ENCODE data around the gene MIDN. TPM values are rescaled to one million over a fixed set of nuclear protein-coding genes. Genes with fewer than 3 reads are reported as not detected.

MIDN gene
- total and polyA plus RNA-seq, 7 donors = 29.2 to 331 (median 147) TPM

DNA sequence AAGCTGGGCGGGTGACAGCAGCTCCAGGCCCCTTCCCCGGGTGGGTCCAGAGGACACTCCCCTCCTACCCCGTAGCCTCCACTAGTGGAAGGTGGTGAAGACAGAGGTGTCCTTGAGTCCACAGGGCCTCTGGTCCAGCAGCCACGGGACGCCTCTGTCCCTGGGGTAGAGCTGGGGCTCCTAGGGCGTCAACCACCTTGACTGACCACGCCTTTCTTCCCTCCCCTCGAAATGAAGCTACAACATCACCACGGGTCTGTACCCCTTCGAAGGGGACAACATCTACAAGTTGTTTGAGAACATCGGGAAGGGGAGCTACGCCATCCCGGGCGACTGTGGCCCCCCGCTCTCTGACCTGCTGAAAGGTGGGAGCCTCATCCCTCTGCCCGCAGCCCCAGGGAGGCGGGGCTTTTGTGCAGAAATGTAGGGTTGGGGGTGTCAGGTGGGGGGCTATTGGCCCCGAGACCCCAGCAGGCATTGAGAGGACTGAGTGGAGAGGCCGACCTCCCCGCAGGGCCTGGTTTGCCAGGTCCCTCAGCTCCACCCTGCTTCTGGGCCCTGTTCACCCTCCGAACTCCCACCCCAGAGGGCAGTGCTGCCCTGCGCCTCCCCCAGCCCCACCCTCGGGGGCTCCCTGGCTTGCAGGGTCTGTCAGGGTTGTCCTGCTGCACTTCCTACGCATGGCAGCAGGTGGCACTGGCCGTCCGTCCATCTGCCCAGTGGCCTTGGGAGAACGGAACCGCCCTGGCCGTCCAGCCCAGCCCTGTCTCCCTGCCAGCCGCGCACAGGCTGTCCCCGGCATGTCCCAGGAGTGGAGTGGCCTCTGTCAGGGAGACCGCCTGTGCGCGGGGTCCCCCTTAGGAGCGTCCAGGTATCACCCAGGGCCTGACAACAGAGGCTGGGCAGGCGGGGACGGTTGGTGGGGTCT is 27.1 kb upstream of the MIDN start:
- peak; percentile 84 for TF ChIP-seq CTCF (IDR thresholded peaks at IDR 0.05)
- peaks cover 0 to 55% of the 10 kb centered on the region in 2 donors for H3K36me3 ChIP-seq (ENCODE audit: insufficient read depth in 1 of 2, low read depth in 1 of 2)
- ATAC-seq (peak; percentile 68 to 80 (median 73)), DNase-seq (peak; percentile 81 to 94)
- H3K9me3 ChIP-seq = no peaks in the 10 kb centered on the region
- H3K4me3 ChIP-seq = no peak overlapping the region
- intact Hi-C loops (cut with DNase I) = loop anchor here (1.0 to 2.0 kb wide), 2 partner anchors 18 to 19 kb away; partner anchors contain the start of gene CBARP (in 1 of the 2)
- 54 to 56% (median 56%) methylated on average over 33 to 38 of the region's 38 CpGs for WGBS, 3 donors
- H3K4me1 ChIP-seq = peaks cover 65% of the 10 kb centered on the region
- peak overlapping the region; percentile 99 for H3K27ac ChIP-seq
- no peaks in the 10 kb centered on the region for H3K27me3 ChIP-seq (ENCODE audit: insufficient read depth in 3 of 3, low read length in 2 of 3)

- Histone ChIP-seq H3K9me3 (no peaks in the 10 kb centered on the region), H3K27me3 (ENCODE audit: insufficient read depth in 3 of 3, low read length in 2 of 3) (no peaks in the 10 kb centered on the region), H3K4me1 (peaks cover 61% of the 10 kb centered on the region), H3K36me3 (ENCODE audit: insufficient read depth in 1 of 2, low read depth in 1 of 2) (peaks cover 0 to 61% of the 10 kb centered on the region in 2 donors), H3K27ac (peak overlapping the region; percentile 99), H3K4me3 (no peak overlapping the region)
- no peak for DNase-seq
- intact Hi-C loops (cut with DNase I) = loop anchor here (1.0 to 2.0 kb wide), 2 partner anchors 17 to 18 kb away; partner anchors contain the start of gene CBARP (in 1 of the 2)
- TF ChIP-seq CTCF (IDR thresholded peaks at IDR 0.05) = no peak
- WGBS, 3 donors = 44 to 71% (median 71%) methylated on average over 21 to 22 of the region's 22 CpGs
- ATAC-seq = no peak
These were observed 26.5 kb upstream of the MIDN start for GRCh38 chr19:1221904-1222255.

DNA sequence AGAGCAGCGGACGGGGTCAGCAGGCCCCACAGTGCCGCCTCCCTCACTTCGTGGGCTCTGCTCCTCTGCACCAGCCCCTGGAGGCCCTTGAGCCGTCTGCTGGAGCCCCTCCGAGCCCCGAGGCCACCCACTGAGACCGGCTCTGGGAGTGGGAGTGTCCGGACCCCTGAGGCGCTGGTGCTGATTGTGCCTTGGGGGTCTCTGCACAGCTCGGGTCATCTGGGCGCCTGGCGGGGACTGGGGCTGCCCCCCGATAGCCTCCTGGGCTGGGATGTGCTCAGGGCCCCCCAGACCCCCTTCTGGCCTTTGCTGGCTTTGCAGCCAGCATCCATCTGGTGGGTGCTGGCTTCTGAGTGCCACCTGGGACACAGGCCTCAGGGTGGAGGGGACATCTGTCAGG is 26.0 kb upstream of the MIDN start:
- ATAC-seq (no peak), DNase-seq (no peak)
- no peaks in the 10 kb centered on the region for H3K9me3 ChIP-seq
- H3K4me3 ChIP-seq = no peak overlapping the region
- intact Hi-C loops (cut with DNase I) = no loop called here
- peaks cover 55% of the 10 kb centered on the region for H3K4me1 ChIP-seq
- 73 to 88% (median 79%) methylated on average over 12 to 14 of the region's 14 CpGs for WGBS, 3 donors
- peaks cover 0 to 66% of the 10 kb centered on the region in 2 donors for H3K36me3 ChIP-seq (ENCODE audit: insufficient read depth in 1 of 2, low read depth in 1 of 2)
- H3K27me3 ChIP-seq (ENCODE audit: insufficient read depth in 3 of 3, low read length in 2 of 3) = no peaks in the 10 kb centered on the region
- no peak for TF ChIP-seq CTCF (IDR thresholded peaks at IDR 0.05)
- H3K27ac ChIP-seq = peak overlapping the region; percentile 99

DNA sequence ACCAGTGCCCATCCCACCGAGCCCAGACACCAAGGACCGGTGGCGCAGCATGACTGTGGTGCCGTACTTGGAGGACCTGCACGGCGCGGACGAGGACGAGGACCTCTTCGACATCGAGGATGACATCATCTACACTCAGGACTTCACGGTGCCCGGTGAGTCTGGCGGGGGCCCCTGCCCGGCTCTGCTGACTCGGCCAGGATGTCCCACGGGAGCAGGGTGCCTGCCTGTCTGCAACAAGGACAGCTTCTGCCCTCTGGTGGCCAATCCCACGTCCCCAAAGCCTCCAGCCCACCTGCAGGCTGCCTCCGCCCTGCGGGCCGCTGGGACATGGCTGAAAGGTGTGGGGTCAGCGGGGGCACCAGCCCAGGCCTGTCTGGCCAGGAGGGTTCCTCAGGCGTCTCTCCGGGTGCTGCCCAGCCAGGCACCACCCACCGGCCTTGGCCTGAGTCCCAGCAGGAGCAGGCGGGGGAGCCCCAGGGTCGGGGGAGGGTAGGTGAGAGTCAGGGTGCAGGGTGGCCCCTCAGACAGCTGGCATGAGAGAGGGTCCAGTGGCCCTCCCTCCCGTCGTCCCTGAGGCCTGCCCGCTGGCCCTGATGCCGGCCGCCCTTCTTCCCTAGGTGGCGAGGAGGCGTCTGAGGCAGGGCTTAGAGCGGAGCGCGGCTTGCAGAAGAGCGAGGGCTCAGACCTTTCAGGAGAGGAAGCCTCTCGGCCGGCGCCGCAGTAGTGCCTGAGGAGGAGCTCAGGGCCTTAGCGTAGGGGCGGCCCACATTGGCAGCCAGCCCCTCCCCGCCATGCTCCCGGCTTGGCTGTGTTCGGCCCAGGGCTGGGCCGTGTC is 25.1 kb upstream of the MIDN start:
- ATAC-seq = peak; percentile 15 to 52 (median 36)
- peak in 1 of 2 donors; percentile 82 for DNase-seq
- Histone ChIP-seq H3K4me1 (peaks cover 47% of the 10 kb centered on the region), H3K9me3 (no peaks in the 10 kb centered on the region), H3K4me3 (no peak overlapping the region), H3K27ac (no peak overlapping the region), H3K36me3 (ENCODE audit: insufficient read depth in 1 of 2, low read depth in 1 of 2) (peaks cover 0 to 75% of the 10 kb centered on the region in 2 donors), H3K27me3 (ENCODE audit: insufficient read depth in 3 of 3, low read length in 2 of 3) (no peaks in the 10 kb centered on the region)
- 73 to 80% (median 75%) methylated on average over 33 to 48 of the region's 48 CpGs for WGBS, 3 donors
- intact Hi-C loops (cut with DNase I) = no loop called here
- TF ChIP-seq CTCF (IDR thresholded peaks at IDR 0.05) = peak; percentile 37

All from psoas muscle (tissue), 8 donors.